Stimulated activated CD4-positive, alpha-beta T cell treated with anti-CD3 and anti-CD28 coated beads, Interleukin-15, amount 100 ng/mL, for 1 hour (primary cell): ENCODE measurements around the gene THAP4.

Experiments used
- DNase-seq, 2 donors: peaks; one replicate each; pipeline ENCODE4 v3.0.0-alpha.2; 2020; ENCODE audit warnings: low read depth in 1 of 2, low spot score in 1 of 2

Gene THAP4

GRCh38 chr2:241564596-241565410, 72.2 kb downstream of the THAP4 start:
- DNase-seq = no peak

GRCh38 chr2:241563981-241564595, 72.9 kb downstream of the THAP4 start:
- DNase-seq = no peak

DNA sequence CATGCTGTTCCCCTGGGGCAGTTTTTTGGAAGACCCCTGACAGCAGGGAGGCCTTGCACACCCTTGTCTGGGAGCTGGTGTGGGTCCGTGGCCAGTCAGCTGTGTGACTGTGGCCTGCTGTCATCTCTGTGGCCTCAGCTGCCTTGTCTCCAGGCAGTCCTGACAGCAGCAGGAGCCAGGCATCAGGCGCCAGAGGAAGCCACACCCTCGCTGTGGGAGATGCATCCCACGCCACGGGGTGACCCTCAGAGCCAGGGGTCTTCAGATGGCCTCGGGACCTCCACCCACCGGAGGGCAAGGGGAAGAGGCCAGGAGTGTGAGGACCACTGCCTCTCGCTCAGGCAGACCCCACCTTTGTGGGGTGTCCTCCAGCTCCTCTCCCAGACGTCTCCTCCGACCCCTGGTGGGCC, 73.4 kb downstream of the THAP4 start:
- DNase-seq = no peak

GRCh38 chr2:241563031-241563507, 73.9 kb downstream of the THAP4 start:
- DNase-seq = no peak

DNA sequence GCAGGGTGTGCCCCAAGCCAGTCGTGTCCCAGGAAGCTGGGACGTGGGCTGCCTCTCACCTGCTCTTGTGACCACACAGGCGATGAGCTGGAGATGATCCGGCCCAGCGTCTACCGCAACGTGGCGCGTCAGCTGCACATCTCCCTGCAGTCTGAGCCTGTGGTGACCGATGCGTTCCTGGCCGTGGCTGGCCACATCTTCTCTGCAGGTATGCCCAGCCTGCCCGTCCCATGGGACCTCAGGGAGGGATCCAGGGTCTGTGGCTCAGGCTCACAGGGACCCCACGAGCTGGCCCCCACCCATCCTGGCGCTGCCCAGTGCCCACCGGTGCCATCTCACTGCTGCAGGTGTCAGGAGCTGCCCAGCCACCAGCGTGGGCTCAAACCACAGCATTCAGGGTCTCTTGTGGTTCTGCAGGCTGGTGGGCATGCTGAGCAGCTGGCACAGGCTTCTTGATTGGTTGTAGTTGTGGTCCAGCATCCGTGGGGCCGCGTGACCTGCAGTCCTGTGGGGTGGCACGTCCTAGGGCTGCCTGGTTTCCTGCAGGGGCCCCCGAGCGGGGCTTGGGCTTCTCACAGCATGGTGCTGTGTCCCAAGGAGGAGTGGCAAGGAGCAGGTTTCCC, 74.6 kb downstream of the THAP4 start:
- DNase-seq = no peak

GRCh38 chr2:241561832-241562231, 75.1 kb downstream of the THAP4 start:
- no peak for DNase-seq

GRCh38 chr2:241560883-241561474, 76.0 kb downstream of the THAP4 start:
- DNase-seq = no peak

DNA sequence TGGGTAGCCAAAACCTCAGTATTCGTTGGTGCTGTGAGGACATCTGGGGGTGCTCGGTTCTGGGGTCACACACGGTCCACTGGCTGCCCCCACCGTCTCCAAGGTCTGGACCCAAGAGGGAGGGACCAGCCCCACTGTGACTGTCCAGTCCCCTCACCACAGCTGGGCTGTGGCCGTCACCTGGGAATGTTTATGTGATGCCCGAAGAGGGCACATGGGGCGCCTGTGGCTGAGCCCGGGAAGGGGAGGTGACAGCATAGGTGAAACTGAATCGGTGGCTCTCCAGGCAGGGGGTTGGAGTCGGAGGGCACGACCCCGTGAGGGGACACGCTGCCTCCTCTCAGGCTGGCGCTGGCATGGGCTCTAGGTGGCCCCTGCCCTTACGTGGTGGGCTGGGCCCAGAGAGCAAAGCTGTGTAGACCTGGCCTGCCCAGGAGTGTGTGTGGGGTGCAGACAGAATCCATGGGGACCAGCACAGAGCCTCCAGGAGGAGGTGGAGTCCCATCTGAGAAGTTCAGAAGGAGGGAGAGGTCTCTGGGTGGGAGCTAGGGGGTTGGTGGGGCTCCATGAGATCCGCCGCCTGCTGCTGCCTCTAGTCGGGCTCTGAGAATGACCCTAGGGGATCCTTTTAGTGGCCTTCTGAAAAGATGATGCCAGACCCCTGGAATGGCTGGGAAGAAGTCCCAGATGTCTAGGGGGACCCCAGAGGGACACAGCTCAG, 76.6 kb downstream of the THAP4 start:
- no peak for DNase-seq

- no peak for DNase-seq
Measured at GRCh38 chr2:241559323-241560161, 77.4 kb downstream of the THAP4 start.

- DNase-seq = no peak
Measured at GRCh38 chr2:241558532-241559322, 78.2 kb downstream of the THAP4 start, which contains the start of gene BOK. TSS of gene BOK (plus strand) at chr2:241558745. CDS start at chr2:241559484, 739 bp downstream.

DNA sequence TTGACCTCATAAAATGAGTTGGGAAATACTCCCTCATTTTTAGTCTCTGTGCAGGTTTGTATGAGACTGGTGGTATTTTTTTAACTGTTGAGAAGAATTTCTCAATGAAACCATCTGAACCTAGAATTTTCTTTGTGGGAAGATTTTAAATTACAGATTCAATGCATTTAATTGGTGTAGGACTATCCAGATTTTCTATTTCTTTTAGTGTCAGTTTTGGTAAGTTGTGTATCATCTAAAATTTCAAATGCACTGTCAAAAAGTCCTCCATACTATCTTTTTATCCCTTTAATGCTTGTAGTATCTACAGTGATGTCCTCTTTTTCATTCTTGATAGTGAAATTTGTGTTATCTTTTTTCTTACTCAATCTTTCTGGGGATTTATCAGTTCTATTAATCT, 80.2 kb downstream of the THAP4 start:
- no peak for DNase-seq

DNA sequence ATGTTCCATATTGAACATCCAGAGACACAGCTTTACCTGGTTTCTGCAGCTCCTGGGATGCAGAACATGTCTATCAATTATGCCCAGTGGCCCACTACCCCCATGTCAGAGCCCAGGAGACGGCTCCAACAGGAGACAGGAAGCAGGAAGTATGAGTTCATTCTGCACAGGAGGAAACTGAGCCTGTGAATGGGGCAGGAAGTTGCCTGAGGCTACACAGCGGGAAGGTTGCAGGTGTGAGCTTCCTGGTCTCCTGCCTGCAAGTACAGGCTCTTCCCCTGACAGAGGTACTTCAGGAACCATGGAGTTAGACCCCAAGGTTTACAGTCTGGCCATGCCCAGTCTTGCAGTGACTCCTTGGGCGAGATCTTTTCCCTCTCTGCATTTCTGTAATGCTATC, 81.2 kb downstream of the THAP4 start:
- DNase-seq = no peak

DNA sequence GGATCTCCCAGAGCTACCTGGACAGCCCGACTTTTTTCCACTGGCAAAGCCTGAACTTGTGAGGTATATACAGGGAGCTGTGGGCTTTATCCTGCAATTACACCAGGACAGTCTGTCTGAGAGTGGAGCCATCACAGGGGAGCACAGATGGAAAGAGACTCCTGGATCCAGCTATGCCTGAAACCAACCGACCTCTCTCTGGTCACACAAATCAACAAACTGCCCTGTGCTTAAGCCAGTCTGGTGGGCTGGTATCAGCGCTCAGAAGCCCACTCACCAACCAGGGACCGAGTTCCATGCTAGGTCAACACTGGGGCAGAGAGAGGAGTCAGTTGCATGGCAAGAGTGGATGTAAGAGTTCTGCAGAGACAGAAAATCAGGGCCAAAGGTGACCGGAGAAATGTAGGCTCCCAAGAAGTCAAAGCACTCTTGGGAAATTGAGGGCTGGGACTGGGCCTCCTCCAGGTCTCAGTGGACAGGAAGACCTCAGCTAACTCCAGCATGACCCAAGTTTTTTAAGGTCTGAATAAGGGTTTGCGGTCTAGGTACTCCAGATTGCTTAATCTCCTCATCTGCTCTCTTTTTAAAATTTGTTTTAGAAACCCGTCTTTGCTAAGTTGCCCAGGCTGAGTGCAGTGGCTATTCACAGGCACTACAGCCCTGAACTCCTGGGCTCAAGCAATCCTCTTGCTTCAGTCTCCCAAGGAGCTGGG, 82.2 kb downstream of the THAP4 start:
- no peak for DNase-seq

DNA sequence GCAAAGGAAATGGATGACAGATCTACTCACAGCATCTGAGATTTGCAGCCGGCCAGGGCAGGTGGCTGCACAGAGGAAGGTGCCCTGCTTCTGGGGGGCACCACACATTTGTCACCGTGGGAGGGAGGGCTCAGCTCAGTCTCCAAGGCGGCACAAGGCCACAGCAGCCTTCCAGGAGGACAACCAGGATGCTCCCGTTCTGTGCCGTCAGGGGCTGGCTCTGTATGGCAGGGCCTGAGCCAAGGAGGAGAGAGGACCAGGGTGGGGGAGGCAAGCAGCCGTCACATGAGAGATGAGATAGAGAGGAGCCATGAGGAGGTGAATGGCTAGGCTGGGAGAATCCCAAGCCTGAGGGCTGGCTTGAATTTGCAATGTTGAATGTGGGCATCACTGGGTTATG, 83.0 kb downstream of the THAP4 start:
- DNase-seq = no peak

DNA sequence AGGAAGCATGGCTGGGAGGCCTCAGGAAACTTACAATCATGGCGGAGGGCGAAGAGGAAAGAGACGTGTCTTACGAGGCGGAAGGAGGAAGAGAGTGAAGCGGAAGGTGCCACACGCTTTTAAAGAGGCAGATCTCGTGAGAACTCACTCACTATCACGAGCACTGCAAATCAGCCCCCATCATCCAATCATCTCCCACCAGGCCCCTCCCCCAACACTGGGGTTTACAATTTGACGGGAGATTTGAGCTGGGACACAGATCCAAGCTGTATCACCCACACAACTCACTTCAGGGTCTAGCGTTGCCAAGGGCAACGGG, 83.5 kb downstream of the THAP4 start:
- DNase-seq = no peak

DNA sequence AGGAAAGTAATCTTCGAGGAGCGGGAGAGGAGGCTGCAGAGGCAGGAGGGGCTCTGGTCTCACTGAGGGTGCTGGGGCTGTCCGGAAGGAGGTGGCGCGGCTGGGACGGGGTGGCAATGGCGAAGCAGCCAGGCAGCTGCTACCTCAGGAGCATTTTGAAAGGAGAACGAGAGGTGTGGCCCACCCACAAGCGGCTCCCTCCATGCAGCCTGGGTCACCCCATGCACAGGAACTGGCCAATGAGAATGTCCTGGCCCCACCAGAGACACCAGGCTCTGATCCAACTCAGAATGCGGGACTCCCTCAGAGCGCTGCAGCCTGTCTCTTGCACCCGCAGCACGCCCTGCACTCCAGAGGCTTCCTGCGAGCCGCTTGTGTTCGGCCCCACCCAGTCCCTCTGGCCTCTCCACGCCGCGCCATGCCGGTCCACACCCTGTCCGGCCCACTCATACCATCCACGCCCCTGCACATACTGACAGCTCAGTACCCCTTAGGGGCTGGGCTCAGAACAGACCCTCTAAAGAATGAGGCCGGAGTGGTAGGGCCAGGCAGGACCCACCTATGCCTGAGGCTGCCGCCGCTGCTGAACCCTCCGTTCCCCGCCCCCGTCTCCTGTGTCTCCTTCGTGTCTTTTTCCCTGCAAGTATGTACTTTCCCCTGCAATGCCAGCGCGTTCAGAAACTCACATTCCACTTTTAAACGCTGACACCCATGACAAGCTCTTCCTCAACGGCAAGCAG, 84.8 kb downstream of the THAP4 start:
- DNase-seq = no peak

DNA sequence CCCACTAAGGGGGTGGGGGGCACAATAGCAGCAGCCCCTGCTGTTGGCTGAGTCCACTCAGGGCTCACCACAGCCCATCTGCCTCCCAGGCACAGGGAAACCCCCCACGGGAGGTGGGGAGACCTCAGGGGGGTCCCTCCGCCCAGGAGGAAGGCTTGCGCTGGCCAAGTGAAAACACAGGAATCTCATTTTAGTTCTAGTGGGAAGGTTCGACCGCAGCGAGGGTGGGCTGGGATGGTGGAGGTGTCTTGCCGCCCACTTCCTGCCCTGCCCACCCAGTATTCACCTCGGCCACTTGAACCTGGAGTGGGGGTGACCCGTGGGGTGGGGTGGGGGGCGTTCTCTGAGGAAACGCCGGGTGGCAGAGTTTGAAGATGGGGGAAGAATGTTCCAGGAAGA, 85.4 kb downstream of the THAP4 start:
- no peak for DNase-seq
